ENCODE measurements around the gene POU6F2.

- TF ChIP-seq, protein P1, sequence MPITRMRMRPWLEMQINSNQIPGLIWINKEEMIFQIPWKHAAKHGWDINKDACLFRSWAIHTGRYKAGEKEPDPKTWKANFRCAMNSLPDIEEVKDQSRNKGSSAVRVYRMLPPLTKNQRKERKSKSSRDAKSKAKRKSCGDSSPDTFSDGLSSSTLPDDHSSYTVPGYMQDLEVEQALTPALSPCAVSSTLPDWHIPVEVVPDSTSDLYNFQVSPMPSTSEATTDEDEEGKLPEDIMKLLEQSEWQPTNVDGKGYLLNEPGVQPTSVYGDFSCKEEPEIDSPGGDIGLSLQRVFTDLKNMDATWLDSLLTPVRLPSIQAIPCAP (CRISPR knock-in tag; IDR thresholded peaks at IDR 0.05), result no peak
- TF ChIP-seq, protein P2, sequence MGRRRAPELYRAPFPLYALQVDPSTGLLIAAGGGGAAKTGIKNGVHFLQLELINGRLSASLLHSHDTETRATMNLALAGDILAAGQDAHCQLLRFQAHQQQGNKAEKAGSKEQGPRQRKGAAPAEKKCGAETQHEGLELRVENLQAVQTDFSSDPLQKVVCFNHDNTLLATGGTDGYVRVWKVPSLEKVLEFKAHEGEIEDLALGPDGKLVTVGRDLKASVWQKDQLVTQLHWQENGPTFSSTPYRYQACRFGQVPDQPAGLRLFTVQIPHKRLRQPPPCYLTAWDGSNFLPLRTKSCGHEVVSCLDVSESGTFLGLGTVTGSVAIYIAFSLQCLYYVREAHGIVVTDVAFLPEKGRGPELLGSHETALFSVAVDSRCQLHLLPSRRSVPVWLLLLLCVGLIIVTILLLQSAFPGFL (CRISPR knock-in tag; IDR thresholded peaks at IDR 0.05; ENCODE audit: borderline replicate concordance), result no peak
Measured at GRCh38 chr7:38938589-38938988, 39.1 kb upstream of the POU6F2 start.
